SJSA1 (cell line): ENCODE data around the gene TMEM258. TPM values are rescaled to one million over a fixed set of nuclear protein-coding genes. Genes with fewer than 3 reads are reported as not detected.
A peak's percentile ranks its signal among the peaks of the same experiment; 100 is the strongest.

Experiments
- DNase-seq, 2 experiments: peaks; one replicate each; pipeline ENCODE4 v3.0.0-alpha.2; 2015 to 2020; ENCODE audit warnings: low spot score in 2 of 2, low read depth in 1 of 2
- H3K27ac ChIP-seq: fragments of 250-450 bp; sonication (Bioruptor Pico); 2 replicates; pipeline ENCODE4 v1.5.1; 2020; ENCODE audit warnings: mild to moderate bottlenecking, moderate library complexity
- H3K27me3 ChIP-seq: fragments of 250-450 bp; sonication (Bioruptor Pico); replicated peaks from 2 replicates; pipeline ENCODE4 v1.5.1; 2020; ENCODE audit warnings: mild to moderate bottlenecking, moderate library complexity
- H3K36me3 ChIP-seq: fragments of 250-450 bp; sonication (Bioruptor Pico); 2 replicates; pipeline ENCODE4 v1.5.1; 2020; ENCODE audit warnings: mild to moderate bottlenecking
- H3K4me1 ChIP-seq: fragments of 250-450 bp; sonication (Bioruptor Pico); replicated peaks from 2 replicates; pipeline ENCODE4 v1.6.1; 2021; ENCODE audit warnings: mild to moderate bottlenecking
- H3K4me3 ChIP-seq: fragments of 250-450 bp; sonication (Bioruptor Pico); 2 replicates; pipeline ENCODE4 v1.5.1; 2020; ENCODE audit warnings: mild to moderate bottlenecking
- H3K9me3 ChIP-seq: fragments of 250-450 bp; sonication (Bioruptor Pico); replicated peaks from 2 replicates; pipeline ENCODE4 v1.5.1; 2020; ENCODE audit warnings: mild to moderate bottlenecking
- total RNA-seq: library from RNA; depleted of rRNA; stranded (reverse); fragments of >200 nt; shearing (Covaris generic); gene quantifications from 2 replicates; pipeline ENCODE4 v1.2.3, GENCODE V29; 2014

Gene TMEM258
- total RNA-seq, 1 experiment from 2014 or later = 70.2 TPM

GRCh38 chr11:61771195-61771894 lies 21.1 kb downstream of the TMEM258 start:
- DNase-seq = no peak
- no peaks in the 10 kb centered on the region for H3K27me3 ChIP-seq
- no peaks in the 10 kb centered on the region for H3K36me3 ChIP-seq
- no peak overlapping the region for H3K27ac ChIP-seq
- H3K4me3 ChIP-seq = no peak overlapping the region
- no peaks in the 10 kb centered on the region for H3K9me3 ChIP-seq
- H3K4me1 ChIP-seq = peaks cover 23% of the 10 kb centered on the region

DNA sequence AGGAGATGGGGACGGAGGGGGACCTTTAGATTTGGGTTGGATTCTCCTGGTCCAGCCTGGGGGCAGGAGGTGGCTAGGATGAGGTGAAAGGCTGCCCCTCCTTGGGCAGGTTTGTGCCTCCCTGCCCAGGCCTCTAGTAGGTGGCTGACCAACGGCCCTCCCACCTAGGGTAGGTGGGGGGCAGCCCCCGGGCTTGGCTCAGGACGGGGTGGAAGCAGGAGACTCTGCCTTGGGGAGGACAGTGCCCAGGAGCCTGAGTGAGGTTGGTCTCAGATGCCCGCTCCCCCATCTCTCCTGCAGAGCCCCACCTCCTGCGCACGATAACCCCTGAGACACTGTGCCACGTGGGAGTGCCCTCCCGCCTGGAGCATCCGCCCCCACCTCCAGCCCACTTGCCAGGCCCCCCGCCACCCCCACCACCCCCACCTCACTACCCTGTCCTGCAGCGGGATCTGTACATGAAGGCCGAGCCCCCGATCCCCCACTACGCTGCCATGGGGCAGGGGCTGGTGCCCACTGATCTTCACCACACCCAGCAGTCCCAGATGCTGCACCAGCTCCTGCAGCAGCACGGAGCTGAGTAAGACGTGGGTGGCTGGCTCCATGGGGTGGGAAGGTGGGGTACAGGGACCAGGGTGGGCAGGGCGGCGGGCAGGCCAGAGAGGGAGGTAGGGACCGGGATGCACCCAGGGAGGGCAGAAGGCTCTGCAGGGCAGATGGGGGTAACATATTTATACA lies 22.3 kb downstream of the TMEM258 start:
- H3K27ac ChIP-seq = peak overlapping the region; percentile 20; the same call in 1 of the 2 replicates
- H3K4me1 ChIP-seq = peaks cover 29% of the 10 kb centered on the region
- H3K27me3 ChIP-seq = no peaks in the 10 kb centered on the region

GRCh38 chr11:61769169-61769920 lies 23.1 kb downstream of the TMEM258 start:
- Histone ChIP-seq H3K27me3 (no peaks in the 10 kb centered on the region), H3K4me1 (peaks cover 29% of the 10 kb centered on the region), H3K36me3 (no peaks in the 10 kb centered on the region), H3K27ac (peak overlapping the region; percentile 20; the same call in 1 of the 2 replicates), H3K9me3 (no peaks in the 10 kb centered on the region), H3K4me3 (no peak overlapping the region)
- DNase-seq = peak in 1 of 2 experiments; percentile 58

More for the DNA sequence above, 22.3 kb downstream of the TMEM258 start:
- H3K9me3 ChIP-seq = no peaks in the 10 kb centered on the region
- DNase-seq = no peak
- H3K4me3 ChIP-seq = no peak overlapping the region
- no peaks in the 10 kb centered on the region for H3K36me3 ChIP-seq

DNA sequence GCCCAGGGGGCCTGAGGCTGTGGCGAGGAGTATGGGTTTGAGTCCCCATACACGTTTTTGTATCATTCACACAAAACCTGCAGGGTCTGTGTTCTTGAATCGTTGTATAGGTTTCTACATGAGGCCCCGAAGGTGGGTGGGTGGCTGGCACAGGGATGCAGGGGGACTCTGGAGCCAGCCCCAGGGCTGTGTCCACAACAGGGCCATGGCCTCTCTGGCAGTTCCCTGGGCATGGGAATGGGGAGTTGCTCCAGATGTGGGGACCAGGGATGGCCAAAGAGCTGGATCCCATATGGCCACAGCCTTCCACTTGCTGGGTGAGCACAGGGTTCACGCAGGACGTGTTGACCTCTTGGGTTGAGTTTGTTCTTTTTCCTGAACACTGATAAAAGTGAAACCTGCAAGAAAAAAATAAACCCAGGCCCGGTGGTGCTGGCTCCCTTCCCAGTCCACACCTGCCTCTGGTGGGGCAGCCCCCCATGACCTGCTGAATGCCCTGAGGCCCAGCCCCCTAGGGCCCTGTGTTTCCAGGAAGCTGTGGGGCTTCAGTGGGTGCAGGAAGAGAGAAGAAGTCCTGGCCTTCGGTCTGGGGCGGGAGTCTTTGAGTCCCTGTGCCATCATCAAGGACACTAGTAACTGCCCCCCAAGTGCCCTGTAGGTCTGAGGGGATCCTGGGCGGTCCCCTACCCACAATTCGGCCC lies 23.9 kb downstream of the TMEM258 start:
- H3K27ac ChIP-seq = no peak overlapping the region
- no peaks in the 10 kb centered on the region for H3K36me3 ChIP-seq
- H3K9me3 ChIP-seq = no peaks in the 10 kb centered on the region
- no peak overlapping the region for H3K4me3 ChIP-seq
- DNase-seq = no peak
- H3K27me3 ChIP-seq = no peaks in the 10 kb centered on the region
- peaks cover 29% of the 10 kb centered on the region for H3K4me1 ChIP-seq

- no peak for DNase-seq
- no peaks in the 10 kb centered on the region for H3K9me3 ChIP-seq
- no peaks in the 10 kb centered on the region for H3K36me3 ChIP-seq
- no peaks in the 10 kb centered on the region for H3K27me3 ChIP-seq
- H3K4me1 ChIP-seq = peaks cover 29% of the 10 kb centered on the region
- no peak overlapping the region for H3K4me3 ChIP-seq
- no peak overlapping the region for H3K27ac ChIP-seq
Observed at GRCh38 chr11:61766353-61766841, 26.0 kb downstream of the TMEM258 start.

DNA sequence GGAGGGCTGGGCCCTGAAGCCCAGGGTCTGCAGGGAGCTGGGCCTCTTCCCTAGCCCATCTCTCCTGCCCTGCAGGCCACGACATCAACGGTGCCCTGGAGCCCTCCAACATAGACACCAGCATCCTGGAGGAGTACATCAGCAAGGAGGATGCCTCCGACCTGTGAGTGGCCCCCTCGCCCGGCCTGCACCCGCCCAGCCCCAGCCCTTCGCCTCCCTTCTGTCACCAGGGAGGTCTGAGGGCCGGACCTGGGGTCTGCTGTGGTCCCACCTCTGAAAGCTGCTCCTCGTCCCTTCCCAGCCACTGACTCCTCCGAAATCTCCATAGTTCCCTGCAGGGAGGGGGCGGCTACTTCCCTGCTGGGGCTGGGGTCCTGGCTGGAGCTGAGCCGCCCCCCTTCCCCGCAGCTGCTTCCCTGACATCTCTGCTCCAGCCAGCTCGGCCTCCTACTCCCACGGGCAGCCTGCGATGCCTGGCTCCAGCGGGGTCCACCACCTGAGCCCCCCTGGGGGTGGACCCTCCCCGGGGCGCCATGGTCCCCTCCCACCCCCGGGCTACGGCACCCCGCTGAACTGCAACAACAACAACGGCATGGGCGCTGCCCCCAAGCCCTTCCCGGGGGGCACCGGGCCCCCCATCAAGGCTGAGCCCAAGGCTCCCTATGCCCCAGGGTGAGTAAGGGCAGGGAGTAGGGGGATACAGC lies 26.7 kb downstream of the TMEM258 start:
- DNase-seq = no peak
- Histone ChIP-seq H3K4me3 (no peak overlapping the region), H3K9me3 (no peaks in the 10 kb centered on the region), H3K36me3 (no peaks in the 10 kb centered on the region), H3K4me1 (peaks cover 29% of the 10 kb centered on the region), H3K27ac (no peak overlapping the region), H3K27me3 (no peaks in the 10 kb centered on the region)

DNA sequence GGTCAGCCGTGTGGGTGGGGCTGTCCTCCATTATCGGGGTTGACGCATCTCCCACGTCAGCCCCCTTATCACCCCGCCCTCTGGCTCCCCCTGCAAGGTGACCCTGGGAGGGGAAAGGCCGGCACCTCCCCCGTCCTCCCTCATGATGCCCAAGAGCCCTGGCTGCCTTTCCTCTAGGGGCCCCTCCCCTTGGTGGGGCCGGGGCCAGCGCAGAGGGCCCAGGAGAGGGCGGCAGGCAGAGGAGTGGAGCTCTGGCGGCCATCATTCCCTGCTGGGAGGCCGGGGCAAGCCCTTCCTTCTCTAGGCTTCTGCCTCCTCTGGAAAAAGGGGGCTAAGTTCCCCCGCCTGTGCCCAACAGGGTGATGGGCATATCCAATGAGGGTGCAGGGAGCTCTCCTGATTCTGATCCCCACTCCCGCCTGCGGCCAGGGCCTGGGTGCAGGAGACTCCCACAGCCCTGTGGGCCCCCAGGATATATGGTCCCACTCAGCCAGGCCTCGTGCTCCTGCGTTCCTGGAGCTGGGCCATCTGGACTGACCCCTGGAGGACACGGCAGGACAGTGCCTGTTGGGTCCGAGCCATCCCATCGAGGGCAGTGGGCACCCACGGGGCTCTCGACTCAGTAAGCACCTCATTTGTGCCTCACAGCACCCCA lies 27.7 kb downstream of the TMEM258 start:
- Histone ChIP-seq H3K4me1 (peaks cover 25% of the 10 kb centered on the region), H3K27me3 (no peaks in the 10 kb centered on the region), H3K9me3 (no peaks in the 10 kb centered on the region), H3K4me3 (no peak overlapping the region), H3K36me3 (no peaks in the 10 kb centered on the region), H3K27ac (no peak overlapping the region)
- DNase-seq = no peak

GRCh38 chr11:61763930-61764605 lies 28.3 kb downstream of the TMEM258 start:
- no peaks in the 10 kb centered on the region for H3K27me3 ChIP-seq

GRCh38 chr11:61762798-61763197 lies 29.6 kb downstream of the TMEM258 start:
- Histone ChIP-seq H3K4me3 (no peak overlapping the region), H3K27me3 (no peaks in the 10 kb centered on the region)
- DNase-seq = no peak

More at GRCh38 chr11:61763930-61764605, 28.3 kb downstream of the TMEM258 start:
- Histone ChIP-seq H3K27ac (no peak overlapping the region), H3K4me1 (peaks cover 19% of the 10 kb centered on the region), H3K4me3 (no peak overlapping the region), H3K36me3 (no peaks in the 10 kb centered on the region), H3K9me3 (no peaks in the 10 kb centered on the region)
- no peak for DNase-seq

GRCh38 chr11:61762223-61762615 lies 30.2 kb downstream of the TMEM258 start:
- no peak overlapping the region for H3K27ac ChIP-seq
- H3K4me3 ChIP-seq = no peak overlapping the region
- no peaks in the 10 kb centered on the region for H3K36me3 ChIP-seq
- H3K9me3 ChIP-seq = no peaks in the 10 kb centered on the region
- peaks cover 11% of the 10 kb centered on the region for H3K4me1 ChIP-seq
- no peak for DNase-seq
- H3K27me3 ChIP-seq = no peaks in the 10 kb centered on the region

More at GRCh38 chr11:61762798-61763197, 29.6 kb downstream of the TMEM258 start:
- H3K9me3 ChIP-seq = no peaks in the 10 kb centered on the region
- no peak overlapping the region for H3K27ac ChIP-seq
- H3K4me1 ChIP-seq = peaks cover 11% of the 10 kb centered on the region
- H3K36me3 ChIP-seq = no peaks in the 10 kb centered on the region

DNA sequence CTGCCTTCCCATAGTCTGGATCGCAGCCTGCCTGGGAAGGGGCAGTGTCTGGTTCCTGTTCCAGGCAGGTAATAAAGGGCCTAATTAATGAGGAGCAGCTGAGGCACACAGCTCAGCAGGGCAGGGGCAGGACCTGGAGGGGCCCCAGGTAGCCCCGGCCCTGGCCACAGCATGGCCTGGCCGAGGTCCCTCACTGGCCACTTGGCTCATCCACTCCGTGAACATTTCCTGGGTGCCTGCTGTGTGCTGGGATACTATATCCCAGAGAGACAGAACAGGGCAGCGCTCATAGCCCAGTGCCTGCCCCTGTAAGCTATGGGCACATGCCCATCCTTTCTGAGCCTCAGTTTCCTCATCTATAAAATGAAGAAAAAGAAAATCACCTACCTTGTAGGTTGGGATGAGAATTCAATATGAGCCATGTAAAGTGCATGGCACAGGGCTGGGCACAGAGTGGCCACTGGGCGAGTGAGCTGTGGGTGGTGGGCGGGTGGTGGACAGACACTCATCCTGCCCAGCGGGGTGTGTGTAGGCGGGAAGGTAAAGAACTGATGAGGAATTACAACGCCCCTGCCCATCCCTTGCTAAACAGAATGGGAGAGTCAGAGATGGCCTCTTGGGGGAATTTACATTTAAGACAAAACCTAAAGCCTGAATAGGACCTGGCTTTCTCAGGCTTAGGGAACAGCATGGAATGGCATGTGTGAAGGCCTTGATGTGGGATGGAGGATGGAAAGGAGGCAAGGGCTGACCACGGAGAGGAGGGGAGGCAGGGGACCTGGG lies 30.8 kb downstream of the TMEM258 start:
- H3K36me3 ChIP-seq = no peaks in the 10 kb centered on the region
- H3K9me3 ChIP-seq = no peaks in the 10 kb centered on the region
- DNase-seq = no peak
- no peak overlapping the region for H3K27ac ChIP-seq
- H3K4me3 ChIP-seq = no peak overlapping the region
- H3K27me3 ChIP-seq = no peaks in the 10 kb centered on the region
- H3K4me1 ChIP-seq = peaks cover 14% of the 10 kb centered on the region
